Measurements from ENCODE around the gene LYPD5.
"Not testable (repeated sequence)": the region's sequence is repeated elsewhere in the genome, so short reads cannot be mapped to it uniquely, and the experiment has no call there.

Gene LYPD5

GRCh38 chr19:43778651-43779050 lies 23.6 kb downstream of the LYPD5 start:
- DNase-seq (ENCODE audit: low read depth in 2 of 2): no peak

DNA sequence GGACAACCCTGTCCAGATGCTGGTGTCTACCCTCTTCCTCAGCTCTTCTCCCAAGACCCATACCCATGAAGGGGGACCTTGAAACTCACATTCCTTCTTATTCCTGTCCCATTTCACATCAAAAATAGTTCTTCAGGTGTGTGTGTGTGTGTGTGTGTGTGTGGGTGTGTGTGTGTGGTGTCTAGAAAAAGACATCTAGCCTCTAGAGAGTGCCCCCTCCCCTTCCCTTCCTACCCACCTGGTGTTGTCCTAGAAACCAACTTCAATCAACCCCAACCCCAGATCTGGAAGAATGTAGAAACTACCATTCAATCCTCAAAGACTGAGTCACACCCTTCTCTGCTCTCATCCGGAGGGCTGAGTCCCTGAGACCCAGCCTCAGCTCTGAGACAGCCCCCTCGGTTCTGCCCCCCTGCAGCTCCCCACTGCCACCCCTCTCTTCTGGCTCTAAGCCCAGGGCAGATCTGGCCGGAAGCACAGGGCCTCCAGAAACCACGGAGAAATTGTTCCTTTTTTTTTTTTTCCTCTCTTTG lies 25.0 kb downstream of the LYPD5 start:
- DNase-seq (ENCODE audit: low read depth in 2 of 2): no peak

- DNase-seq (ENCODE audit: low read depth in 2 of 2): peak in 1 of 2 donors; percentile 66
Observed at GRCh38 chr19:43776286-43776685, 26.0 kb downstream of the LYPD5 start.

DNA sequence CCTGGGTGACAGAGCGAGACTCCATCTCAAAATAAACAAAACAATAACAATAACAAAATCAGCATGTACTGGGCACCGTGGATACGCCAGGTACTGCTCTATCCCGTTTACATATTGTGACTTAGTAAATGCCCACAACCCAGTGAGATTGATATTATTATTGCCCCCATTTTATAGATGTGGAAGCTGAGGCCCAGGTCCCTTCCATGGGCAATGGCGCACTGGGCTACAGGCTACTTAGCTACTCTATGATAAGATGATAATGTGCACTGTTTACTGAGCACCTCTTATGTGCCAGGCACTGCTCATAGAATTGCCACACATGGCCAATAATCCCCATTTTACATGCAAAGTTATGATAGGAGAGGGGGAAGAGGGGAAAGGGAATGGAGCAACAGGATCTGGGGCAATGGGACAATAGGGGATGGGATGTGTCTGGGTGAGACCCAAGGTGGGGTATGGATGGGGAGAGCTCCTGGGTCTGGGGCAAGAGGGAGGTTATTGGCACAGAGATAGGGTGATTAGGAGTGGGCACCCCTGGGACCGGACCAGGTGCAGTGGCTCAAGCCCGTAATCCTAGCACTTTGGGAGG lies 26.9 kb downstream of the LYPD5 start:
- DNase-seq (ENCODE audit: low read depth in 2 of 2): no peak

- not testable (repeated sequence) for DNase-seq (ENCODE audit: low read depth in 2 of 2)
Observed at GRCh38 chr19:43774940-43775258, 27.3 kb downstream of the LYPD5 start.

- DNase-seq (ENCODE audit: low read depth in 2 of 2): no peak
Observed at GRCh38 chr19:43774103-43774939, 27.9 kb downstream of the LYPD5 start.

DNA sequence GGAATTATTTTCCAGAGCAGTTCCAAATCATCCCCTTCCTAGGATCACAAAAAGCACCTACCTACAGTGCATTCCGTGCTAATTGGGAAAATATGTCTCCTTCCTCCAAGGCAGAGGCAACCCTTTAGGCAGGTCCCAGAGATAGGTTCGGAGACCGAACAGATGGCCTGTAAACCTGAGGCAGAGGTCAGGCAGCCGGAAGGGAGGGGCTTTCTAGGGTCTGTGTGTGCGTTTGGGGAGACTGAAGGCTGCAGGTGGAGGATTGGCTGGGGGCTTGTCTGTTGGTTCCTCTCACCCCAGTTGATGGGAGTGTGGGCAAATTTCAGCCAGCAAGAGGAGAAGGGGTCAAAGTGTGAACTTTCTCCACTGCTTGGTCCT lies 28.5 kb downstream of the LYPD5 start:
- DNase-seq (ENCODE audit: low read depth in 2 of 2): no peak

- no peak for DNase-seq (ENCODE audit: low read depth in 2 of 2)
Observed at GRCh38 chr19:43769256-43769655, 33.0 kb downstream of the LYPD5 start.

- DNase-seq (ENCODE audit: low read depth in 2 of 2): no peak
Observed at GRCh38 chr19:43768273-43769050, 33.8 kb downstream of the LYPD5 start.

DNA sequence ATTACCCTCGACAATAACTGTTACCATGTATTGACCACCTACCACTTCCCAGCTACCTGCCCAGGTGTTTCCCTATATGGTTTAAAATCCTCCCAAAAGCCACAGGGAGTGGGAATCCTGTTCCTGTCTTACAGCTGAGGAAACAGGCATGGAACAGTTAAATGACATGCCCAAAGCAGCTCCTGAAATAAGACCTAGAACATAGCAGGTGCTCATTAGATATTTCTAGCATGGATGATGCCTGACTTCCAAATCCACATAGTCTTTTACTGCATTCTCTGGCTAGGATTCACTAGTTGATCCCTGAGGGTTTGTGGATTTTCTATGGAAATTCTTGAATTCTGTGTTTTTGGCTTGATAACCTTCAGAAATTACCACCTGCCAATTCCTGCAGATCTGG lies 34.4 kb downstream of the LYPD5 start:
- no peak for DNase-seq (ENCODE audit: low read depth in 2 of 2)

DNA sequence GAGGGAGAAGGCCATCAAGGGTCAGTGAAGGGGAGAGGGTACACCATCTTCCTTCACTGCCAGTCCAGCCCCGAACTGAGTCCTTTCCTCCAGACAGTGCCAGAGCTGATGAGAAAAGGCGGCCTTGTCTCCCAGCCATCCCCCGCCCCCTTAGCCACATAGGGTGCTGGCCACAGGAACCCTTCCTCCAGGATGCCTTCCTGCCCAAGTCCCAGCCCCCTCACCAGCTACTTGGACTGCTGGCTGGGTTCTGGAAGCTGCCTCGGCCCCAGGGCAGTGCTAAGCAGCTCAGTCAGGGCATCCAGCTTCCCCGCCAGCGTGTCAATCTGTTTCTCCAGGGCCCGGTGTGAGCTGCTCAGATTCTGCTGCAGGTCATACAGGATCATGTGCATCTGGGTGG lies 34.9 kb downstream of the LYPD5 start:
- no peak for DNase-seq (ENCODE audit: low read depth in 2 of 2)

DNA sequence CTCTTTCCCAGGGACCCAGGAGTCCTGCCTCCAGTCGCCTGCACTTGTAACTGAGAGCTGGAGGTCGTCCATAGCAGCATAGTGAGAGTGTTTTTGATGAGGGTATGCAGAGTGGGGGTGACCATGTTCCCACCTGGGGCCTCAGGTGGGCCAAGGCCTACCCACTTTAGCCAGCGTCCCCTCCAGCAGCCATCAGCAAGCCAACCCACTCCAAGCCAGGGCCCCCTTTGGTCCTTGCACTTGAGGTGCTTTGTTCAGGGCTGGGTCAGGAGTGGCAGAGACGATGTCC lies 35.5 kb downstream of the LYPD5 start:
- no peak for DNase-seq (ENCODE audit: low read depth in 2 of 2)

GRCh38 chr19:43765109-43765876 lies 37.0 kb downstream of the LYPD5 start:
- peak; percentile 80 to 84 for DNase-seq (ENCODE audit: low read depth in 2 of 2)

DNA sequence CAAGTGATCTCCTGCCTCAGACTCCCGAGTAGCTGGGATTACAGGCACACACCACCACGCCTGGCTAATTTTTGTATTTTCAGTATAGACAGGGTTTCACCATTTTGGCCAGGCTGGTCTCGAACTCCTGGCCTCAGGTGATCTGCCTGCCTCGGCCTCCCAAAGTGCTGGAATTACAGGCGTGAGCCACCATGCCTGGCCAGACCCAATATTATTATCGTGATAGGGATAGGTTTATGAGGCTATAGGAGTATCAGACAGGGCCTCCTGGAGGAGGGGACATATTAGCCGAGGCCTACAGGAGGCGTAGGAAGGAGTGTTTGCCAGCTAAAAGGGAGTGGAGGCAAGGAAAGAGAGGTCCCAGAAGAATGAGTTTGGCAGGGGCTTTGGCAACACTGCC lies 37.6 kb downstream of the LYPD5 start:
- DNase-seq (ENCODE audit: low read depth in 2 of 2): not testable (repeated sequence)

DNA sequence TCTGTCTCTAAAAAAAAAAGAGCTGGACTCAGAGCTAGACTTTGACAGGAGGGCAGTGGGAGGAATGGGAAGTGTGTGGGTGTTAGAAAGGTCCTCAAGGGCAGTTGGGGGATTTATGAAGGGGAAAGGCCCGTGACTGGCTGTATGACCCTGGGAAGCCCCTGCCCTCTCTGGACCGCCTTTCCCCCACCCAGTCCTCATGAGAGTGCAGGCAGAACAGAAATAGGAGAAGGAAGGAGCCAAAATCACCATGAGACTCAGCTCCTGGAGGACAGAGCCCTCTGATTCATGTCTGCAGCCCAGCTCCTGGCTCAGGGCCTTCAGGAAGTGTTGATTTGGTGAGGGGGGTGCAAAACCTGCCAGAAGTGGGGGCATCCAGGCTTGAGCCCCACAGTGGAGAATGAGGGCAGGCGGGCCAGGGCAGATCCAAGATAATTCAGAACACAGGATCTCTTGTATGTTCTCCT lies 38.7 kb downstream of the LYPD5 start:
- DNase-seq (ENCODE audit: low read depth in 2 of 2): no peak

DNA sequence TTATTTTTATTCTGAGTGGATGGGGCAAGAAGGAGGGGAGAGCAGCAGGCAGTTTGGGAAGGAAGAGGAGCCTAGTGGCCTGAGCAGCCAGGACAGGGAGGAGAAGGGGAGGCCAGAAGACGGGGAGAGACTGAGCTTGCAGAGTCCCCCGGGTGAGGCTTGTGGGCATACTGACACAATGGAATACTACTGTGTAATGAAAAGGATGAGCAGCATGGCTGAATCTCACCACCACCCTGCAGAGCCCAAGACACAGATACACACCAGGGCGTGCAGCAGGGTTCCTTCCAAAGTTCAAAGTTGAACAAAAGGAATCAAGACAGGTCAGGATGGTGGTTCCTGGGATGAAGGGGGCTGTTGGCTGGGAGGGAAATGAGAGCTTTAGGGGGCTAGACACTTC lies 39.4 kb downstream of the LYPD5 start:
- no peak for DNase-seq (ENCODE audit: low read depth in 2 of 2)

DNA sequence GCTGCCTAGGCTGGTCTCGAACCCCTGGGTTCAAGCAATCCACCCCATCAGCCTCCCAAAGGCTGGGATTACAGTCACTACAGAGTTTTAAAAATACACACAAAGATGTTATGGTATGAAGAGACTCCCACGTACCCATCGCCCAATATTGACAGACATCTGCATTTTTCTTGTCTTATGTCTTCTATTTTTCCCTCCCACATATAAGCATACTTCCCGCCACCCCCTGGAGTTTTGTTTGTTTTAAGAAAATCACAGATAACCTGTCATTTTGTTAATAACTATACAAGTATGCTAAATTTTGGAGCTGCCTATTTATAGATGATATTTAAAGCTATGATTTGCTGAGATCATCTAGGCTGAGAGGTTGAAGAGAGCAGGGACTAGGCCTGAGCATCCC lies 41.3 kb downstream of the LYPD5 start:
- DNase-seq (ENCODE audit: low read depth in 2 of 2): no peak

GRCh38 chr19:43759515-43759914 lies 42.7 kb downstream of the LYPD5 start:
- no peak for DNase-seq (ENCODE audit: low read depth in 2 of 2)

- peak; percentile 71 to 75 for DNase-seq (ENCODE audit: low read depth in 2 of 2)
Observed at GRCh38 chr19:43755256-43755801, 46.9 kb downstream of the LYPD5 start.

DNA sequence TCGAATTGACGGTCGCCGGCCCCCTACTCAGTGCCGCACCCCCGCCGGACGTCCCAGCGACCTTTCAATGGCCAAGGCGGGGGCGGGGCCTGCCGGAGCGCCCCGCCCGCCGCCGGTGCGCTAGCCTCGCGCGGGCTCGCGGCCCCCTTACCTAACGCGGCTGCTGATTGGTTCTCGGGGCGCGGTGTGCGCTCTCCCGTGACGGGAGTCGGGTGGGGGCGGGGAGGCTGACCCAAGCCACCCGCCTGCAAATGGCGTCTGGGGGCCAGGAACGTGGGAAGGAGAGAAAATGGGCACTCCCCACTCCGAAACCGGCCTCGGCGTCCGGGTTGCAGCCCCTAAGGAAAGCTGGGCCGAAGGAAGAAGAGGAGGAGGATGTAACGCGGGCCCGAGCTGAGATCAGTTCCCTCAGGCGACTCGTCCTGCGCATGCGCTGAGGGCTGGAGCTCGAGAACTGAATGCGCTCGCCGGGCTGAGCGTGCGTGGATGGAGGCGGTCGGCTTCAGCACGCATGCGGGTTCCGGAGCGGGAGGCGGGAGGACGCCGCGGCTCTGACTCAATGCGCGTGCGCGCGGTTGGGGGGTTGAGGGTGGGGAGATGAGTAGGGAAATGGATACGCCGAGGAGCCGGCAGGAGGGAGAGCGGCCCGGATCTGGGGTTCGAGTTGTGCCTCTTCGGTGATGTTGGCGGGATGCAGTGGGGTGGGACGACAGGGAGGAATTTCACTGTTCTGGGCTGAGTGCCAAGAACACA lies 47.6 kb downstream of the LYPD5 start, which contains the start of gene SMG9:
SMG9 (minus strand) TSS at position 460 of the 753 bp plus-strand sequence. CDS start 4,221 bp downstream, outside the sequence.
- peak; percentile 96 for DNase-seq (ENCODE audit: low read depth in 2 of 2)

DNA sequence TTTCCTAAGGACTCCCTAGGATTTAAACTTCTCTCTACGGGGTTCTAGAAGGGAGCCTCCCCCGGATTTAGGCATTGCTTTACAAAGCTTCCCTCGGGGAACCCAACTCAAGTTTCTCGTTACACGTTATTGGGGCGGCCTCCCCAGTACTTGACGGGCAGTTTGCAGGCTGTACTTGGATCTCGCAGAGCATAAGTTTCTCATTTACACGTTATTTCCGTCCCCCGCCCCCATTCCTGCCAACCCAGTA lies 48.1 kb downstream of the LYPD5 start:
- DNase-seq (ENCODE audit: low read depth in 2 of 2): no peak
